GM11168 (cell line): Measurements from ENCODE around the gene OCA2.
"Not testable (repeated sequence)": the region's sequence is repeated elsewhere in the genome, so short reads cannot be mapped to it uniquely, and the experiment has no call there.

ENCODE experiments used
- in situ Hi-C: fragments of 300-500 bp; cut with MboI; formaldehyde crosslinking; loops from one replicate; pipeline ENCODE4 v1.12.0; 2022; ENCODE audit warnings: low sequenced_read_pairs; ENCODE audit not compliant: unreplicated experiment

OCA2 gene

GRCh38 chr15:27798807-27799206 lies 300.3 kb downstream of the OCA2 start:
- in situ Hi-C loops, result no loop called here

- in situ Hi-C loops, result no loop called here
Measured at GRCh38 chr15:27797765-27798164, 301.4 kb downstream of the OCA2 start.

- in situ Hi-C loops, result no loop called here
Measured at GRCh38 chr15:27796405-27797320, 302.5 kb downstream of the OCA2 start.

DNA sequence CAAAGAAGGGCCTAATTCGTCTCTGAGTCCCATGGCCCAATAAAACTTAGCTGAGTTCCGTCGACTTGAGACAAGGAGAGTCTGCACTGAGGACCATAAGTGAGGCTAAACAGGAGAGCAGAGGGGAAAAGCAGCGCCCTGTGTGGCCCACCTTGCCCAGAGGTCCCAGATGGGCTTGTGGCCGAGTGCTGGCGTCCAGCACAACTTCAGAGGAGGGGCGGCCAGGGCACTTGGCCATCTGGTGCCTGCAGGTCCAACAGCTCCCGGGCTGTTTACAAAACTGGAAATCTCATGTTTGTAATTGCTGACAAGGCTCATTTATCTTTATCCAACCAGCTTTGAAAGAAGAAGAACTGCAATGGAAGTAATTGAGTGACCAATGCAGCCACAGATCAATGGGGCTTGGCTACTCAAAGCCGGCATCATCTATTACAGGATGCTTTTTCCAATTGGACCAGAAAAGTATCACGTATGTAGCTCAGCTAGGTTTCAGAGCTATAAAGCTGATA lies 306.3 kb downstream of the OCA2 start:
- in situ Hi-C loops, result no loop called here

DNA sequence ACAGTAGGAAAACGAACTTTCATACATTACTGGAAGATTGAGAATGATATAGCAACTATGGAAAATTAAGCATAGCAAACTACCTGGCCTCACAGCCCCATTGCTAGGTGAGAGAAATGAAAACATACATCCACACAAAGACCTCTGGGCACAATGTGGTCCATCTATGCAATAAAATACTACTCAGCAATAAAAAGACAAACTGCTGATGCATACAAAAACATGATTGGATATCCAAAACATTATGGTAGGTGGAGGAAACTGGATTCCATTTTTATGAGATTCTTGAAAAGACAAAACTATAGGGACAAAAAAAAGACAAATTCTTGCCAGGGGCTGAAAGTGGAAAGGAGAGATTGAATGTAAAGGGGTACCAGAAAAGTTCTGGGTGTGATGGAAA lies 308.8 kb downstream of the OCA2 start:
- in situ Hi-C loops, result no loop called here

DNA sequence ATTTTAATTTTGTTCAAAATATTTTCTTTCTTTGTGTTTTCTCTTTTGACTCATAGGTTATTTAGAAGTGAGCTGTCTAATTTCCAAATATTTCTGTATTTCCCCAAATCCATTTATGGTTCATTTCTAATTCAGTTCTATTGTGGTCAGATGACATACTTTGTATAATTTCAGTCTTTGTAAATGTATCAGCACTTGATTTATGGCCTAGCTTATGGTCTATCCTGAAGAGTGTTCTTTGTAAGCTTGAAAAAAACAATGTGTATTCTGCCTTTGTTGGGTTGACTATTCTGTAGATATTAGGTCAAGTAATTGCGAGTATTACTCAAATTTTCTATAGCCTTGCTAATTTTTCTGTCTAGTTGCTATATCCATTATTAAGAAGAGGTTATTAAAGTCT lies 311.2 kb downstream of the OCA2 start:
- in situ Hi-C loops, result no loop called here

GRCh38 chr15:27784107-27784506 lies 315.0 kb downstream of the OCA2 start:
- in situ Hi-C loops, result no loop called here

DNA sequence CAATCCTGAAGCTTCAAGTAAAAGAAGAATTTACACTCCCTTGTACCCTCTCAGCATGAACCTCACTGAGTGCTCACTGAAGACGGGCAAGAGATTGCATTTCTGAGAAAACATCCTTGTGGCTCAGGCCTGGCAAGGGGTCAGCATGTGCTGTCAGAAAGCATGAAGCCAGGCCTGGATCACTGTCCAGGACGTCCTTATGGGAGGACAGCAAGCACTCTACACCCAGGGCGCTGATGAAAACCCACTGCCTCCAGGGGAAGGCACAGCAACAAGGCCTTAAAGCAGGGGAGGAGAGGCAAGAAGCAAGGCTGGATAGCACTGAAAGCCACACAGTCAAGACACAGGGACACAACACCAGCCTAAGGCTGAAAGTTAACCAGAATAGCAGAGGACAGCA lies 315.4 kb downstream of the OCA2 start:
- in situ Hi-C loops, result no loop called here

DNA sequence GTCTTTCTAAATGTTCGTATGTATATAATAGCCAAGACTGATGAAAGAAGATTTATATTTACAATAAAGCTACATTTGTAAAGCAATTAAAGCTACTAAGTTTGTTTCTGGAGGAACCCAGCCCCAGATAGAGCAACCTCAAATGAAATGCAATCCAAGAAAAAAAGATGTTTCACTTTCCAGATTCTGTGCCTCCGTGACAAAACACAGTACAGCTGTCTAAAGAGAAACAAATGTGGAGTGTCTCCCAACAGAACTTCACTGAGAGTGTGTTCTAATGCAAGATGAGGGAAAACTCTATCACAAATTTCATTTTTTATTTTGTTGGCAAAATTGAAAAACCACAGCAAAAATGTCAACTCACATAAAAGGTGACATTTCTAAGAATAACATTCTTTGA lies 317.0 kb downstream of the OCA2 start:
- in situ Hi-C loops, result no loop called here

- in situ Hi-C loops, result no loop called here
Measured at GRCh38 chr15:27776501-27776900, 322.6 kb downstream of the OCA2 start.

DNA sequence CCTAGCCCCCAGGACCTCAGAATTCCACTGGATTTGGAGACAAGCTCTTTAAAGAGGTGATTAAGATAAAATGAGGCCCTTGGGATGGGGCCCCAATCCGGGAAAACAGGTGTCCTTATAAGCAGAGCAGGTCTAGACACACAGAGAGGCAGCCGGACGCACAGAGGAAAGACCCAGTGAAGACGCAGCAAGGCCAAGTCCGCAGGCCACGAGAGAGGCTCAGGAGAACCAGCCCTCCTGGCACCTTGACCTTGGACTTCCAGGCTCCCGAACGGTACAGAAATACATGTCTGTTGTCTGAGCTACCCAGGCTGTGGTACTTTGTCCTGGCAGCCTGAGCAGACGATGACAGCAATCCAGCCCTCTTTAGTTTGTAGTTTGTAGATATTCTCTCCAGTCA lies 324.5 kb downstream of the OCA2 start:
- in situ Hi-C loops, result no loop called here

DNA sequence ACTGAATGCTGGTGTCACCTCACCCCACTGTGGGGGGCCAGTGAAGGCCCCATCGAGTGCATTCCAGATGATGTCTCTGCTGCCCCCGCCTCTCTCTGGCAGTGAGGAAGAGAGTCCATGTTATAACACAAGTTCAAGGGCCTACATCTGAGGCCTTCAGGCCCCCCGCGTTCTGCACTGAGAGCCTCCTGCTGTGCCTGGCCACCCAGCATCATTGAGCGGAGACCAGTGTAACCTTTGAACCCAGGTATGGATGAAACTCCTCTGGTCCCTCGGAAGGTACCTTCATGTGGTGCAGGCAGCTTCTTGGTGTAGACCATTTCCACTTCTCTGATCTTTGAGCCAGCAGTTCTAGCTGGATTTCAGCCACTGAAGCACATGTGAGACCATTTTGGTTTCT lies 324.9 kb downstream of the OCA2 start:
- in situ Hi-C loops, result no loop called here

DNA sequence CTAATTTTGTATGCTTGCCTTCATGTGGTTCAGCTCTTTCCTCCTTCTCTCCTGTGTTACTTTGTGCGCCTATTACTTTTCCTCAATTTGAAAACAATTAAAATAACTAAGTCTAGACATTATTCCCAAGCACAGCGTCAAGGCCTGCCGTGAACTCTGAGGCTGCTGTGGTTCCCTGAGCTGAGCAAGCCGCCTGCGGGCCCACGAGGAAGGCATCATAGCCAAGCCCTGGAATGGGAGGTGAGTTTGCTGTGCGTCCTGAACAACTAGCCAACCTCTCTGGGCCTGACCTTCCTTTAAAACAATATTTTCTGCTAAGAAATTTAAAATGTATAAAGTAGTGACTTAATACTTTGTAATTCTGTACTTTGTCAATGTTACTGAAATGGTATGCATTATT lies 327.2 kb downstream of the OCA2 start:
- in situ Hi-C loops, result no loop called here

DNA sequence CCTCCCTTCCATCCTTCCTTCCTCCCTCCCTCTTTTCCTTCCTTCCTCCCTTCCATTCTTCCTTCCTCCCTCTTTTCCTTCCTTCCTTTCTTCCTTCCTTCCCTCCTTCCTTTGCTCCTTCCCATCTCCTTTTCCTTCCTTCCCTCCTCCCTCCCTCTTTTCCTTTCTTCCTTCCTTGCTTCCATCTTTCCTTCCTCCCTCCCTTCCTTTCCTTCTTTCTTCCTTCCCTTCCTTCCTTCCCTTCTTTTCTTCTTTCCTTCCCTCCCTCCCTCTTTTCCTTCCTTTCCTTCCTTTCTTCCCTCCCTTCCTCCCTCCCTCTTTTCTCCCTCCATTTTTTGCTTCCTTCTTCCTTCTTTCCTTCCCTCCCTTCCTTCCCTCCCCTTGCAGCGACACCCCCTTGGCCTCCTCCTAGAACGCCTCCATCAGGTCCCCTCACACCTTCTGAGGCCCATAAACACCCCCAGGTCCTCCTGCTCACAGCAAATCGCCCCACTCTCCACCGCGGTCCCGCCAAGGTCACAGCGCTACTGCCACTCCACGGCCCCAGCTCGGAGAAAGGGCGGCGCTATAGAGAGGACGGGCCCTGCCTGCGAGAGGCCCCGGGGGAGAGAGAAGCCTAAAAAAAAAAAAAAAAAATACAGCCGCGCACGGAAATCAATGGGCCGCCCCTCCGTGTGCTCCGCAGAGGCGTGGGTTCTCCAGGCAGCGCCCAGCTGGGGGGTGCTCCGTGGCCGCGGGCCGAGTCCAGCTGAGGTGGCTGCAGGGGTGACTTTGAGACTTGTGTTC lies 328.2 kb downstream of the OCA2 start:
- in situ Hi-C loops, result no loop called here

DNA sequence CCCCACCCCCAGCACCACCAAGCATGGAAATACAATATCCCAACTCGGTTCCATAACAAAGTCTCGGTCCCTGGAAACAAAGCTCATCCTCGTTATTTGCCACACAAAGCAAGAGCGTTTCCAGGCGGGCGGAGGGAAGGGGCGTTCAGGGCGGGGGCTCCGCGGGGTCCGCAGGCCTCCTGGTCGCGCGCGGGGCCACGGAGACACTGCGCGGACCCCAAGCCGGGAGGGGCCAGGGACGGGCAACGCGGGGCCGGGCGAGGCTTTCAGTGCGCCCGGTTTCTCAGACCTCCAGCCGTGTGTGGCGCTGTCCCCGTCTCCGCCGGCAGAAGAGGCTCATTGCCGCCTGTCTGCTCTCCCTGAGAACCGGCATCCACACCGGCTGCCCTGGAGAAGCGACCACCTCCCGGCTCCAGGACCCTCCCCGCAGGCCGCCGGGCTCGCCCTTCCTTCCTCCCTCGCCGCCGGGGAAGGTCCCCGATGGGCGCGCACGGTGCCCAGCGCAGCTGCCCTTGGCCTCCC lies 329.0 kb downstream of the OCA2 start:
- in situ Hi-C loops, result no loop called here

- in situ Hi-C loops, result no loop called here
Measured at GRCh38 chr15:27769652-27770051, 329.5 kb downstream of the OCA2 start.

DNA sequence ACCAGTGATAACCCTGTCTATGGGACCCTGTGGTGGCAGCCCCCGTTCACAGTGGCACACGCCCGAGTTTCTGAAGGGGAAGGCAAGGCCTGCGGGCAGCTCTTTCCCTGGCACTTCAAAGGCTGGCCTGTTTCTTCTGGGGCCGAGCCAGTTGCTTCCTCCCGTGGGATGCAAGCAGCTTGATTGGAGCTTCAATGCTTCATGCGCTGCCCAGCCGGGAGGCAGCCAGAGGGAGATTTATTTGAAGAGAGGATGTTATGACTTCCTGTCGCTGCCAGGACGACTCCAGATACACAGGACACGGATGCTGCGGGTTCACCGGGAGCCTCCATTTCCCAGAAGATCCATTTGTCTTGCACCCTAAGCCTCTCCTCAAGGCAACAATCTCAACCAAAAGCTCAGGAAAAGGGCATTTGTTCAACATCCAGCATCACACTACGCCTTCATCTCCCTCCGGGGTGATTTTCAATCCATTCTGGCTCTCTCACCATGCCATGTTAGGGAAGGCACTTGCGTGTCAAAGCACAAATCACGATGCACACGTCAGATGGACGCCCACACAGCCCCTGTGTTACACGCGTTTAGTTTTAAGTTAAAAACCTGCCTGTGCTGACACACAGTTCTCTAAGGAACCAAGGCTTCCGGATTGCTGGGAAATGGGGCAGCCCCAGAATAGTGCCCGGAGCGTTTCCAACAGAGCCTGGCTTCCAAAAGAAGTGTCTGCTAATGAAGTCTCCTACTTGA lies 330.2 kb downstream of the OCA2 start:
- in situ Hi-C loops, result no loop called here

DNA sequence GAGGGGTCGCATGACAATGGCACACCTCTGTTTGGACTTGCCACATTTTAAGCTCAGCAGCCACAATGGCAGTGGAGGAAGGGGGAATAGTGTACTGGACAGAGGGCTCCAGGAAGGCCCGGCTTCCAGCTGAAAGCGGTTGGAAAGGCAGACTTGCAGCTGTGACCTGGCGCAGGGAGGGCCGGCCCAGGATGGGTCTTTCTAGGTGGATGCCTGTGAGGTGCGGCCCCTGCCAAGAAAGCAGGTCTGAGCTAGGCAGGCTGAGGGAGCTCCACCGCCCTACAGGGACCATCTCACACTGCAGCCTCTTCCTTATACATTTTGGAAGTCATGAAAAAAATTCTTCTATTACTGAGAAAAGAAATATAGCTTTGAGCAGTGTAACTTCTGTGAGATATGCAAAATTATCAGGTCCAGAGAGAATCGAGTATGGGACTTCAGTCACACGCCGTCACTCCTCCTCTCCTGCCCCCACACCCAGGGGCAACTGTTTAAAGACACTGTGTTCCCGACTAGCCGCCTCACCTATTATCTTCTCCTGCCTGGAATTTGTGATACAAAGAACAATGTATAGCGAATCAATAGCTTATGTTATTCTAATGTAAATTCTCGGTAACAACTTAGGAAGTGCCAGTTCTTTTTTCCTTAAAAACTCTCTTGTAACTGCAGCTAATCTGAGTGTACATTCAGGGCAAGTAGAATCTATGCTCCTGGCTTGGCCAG lies 331.0 kb downstream of the OCA2 start:
- in situ Hi-C loops, result no loop called here

- in situ Hi-C loops, result not testable (repeated sequence)
Measured at GRCh38 chr15:27767430-27767829, 331.7 kb downstream of the OCA2 start.

DNA sequence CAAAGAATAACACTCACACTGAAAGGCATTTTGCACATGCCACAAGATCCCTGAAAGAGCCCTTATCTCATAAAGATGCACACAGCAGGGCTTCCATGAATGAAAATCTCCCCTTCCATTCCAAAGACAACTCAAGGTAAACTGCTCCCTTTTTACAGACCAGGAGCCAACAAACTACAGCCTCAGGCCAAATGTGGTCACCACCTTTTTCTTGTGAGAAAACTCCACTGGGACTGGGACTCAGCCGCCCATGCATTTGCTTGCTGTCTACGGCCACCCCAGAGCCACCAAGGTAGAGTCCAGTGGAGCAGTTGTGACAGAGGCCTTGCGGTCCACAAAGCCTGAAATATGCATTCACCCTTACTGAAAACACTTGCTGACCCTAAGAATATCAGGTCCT lies 334.8 kb downstream of the OCA2 start:
- in situ Hi-C loops, result no loop called here
